ENCODE data around the gene SMPX.

SMPX gene

DNA sequence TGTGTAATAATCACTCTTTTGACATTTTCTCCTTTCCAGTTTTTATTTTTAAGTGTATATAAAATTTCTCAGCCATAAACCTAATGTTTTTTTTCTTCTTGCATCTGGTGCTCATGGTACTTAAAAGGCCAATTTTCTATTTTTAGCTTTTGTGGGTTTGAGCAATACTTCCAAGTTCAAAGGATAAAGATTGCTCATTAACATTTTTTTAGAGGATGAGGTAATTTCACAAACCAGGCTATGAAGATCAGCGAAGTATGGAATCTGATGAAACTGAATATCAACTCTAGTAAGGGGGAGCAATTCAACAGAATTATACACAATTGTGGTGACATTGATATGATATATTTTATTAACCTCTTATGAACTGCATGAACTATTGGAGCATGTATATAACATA, 74.0 kb downstream of the SMPX start:
- TF ChIP-seq, protein P1, sequence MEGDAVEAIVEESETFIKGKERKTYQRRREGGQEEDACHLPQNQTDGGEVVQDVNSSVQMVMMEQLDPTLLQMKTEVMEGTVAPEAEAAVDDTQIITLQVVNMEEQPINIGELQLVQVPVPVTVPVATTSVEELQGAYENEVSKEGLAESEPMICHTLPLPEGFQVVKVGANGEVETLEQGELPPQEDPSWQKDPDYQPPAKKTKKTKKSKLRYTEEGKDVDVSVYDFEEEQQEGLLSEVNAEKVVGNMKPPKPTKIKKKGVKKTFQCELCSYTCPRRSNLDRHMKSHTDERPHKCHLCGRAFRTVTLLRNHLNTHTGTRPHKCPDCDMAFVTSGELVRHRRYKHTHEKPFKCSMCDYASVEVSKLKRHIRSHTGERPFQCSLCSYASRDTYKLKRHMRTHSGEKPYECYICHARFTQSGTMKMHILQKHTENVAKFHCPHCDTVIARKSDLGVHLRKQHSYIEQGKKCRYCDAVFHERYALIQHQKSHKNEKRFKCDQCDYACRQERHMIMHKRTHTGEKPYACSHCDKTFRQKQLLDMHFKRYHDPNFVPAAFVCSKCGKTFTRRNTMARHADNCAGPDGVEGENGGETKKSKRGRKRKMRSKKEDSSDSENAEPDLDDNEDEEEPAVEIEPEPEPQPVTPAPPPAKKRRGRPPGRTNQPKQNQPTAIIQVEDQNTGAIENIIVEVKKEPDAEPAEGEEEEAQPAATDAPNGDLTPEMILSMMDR (IDR thresholded peaks at IDR 0.05; ENCODE audit: insufficient read depth, low read length, poor library complexity, severe bottlenecking) = no peak
- no peak for TF ChIP-seq EZH2phosphoT487 (conservative IDR thresholded peaks at IDR 0.05; ENCODE audit: low read length)
- Histone ChIP-seq H3K9ac (ENCODE audit: low read length) (no peak overlapping the region), H3K27me3 (ENCODE audit: low read length) (no peaks in the 10 kb centered on the region), H3K79me2 (ENCODE audit: insufficient read depth, low read length) (no peaks in the 10 kb centered on the region), H2AFZ (ENCODE audit: low read depth, low read length, severe bottlenecking) (no peak overlapping the region), H3K27ac (ENCODE audit: low read depth, low read length) (no peak overlapping the region), H3F3A (ENCODE audit: insufficient read depth) (no peaks in the 10 kb centered on the region), H4K20me1 (ENCODE audit: low read depth, low read length) (no peaks in the 10 kb centered on the region), H3K9me2 (replicated peaks; ENCODE audit: insufficient read depth, low read length) (no peaks in the 10 kb centered on the region), H3K4me2 (ENCODE audit: low read depth, low read length, poor library complexity, severe bottlenecking) (no peak overlapping the region), H3K9me3 (ENCODE audit: insufficient read depth, low read length) (no peaks in the 10 kb centered on the region), H3K36me3 (ENCODE audit: low read length) (no peaks in the 10 kb centered on the region), H3K4me3 (ENCODE audit: insufficient read depth, low read length, poor library complexity, severe bottlenecking) (no peak overlapping the region)

DNA sequence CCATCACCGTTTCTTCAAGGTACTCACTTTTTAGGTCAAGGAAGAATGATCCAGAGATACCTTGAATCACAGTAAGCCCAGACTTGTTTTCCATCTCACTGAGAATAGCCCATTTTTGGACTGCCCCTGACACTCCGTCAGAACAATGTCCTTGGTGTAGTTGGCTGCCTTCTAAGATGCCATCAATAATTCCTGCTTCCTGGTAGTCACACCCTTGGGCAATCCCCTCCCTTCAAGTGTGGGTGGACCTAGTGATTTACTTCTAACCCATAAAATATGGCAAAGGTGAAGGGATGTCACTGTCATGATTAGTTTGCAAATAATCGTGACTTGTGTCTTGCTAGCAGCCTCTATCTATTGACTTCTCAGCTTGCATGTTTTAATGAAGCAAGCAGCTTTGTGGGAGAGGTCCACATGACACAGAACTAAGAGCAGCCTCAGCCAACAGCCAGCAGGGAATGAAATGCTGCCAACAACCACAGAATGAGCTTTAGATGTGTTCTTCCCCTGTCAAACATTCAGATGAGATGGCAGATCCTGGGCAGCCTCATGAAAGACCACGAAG, 79.8 kb downstream of the SMPX start:
- no peaks in the 10 kb centered on the region for H3K79me2 ChIP-seq (ENCODE audit: insufficient read depth, low read length)
- no peaks in the 10 kb centered on the region for H3K36me3 ChIP-seq (ENCODE audit: low read length)
- no peak overlapping the region for H3K27ac ChIP-seq (ENCODE audit: low read depth, low read length)

GRCh38 chrX:21675931-21676330, 82.0 kb downstream of the SMPX start:
- no peak overlapping the region for H3K4me3 ChIP-seq (ENCODE audit: insufficient read depth, low read length, poor library complexity, severe bottlenecking)
- H3F3A ChIP-seq (ENCODE audit: insufficient read depth) = no peaks in the 10 kb centered on the region
- no peaks in the 10 kb centered on the region for H4K20me1 ChIP-seq (ENCODE audit: low read depth, low read length)
- no peak overlapping the region for H3K27ac ChIP-seq (ENCODE audit: low read depth, low read length)
- H3K36me3 ChIP-seq (ENCODE audit: low read length) = no peaks in the 10 kb centered on the region
- H3K9me2 ChIP-seq (replicated peaks; ENCODE audit: insufficient read depth, low read length) = no peaks in the 10 kb centered on the region
- TF ChIP-seq EZH2phosphoT487 (conservative IDR thresholded peaks at IDR 0.05; ENCODE audit: low read length) = no peak
- TF ChIP-seq, protein P1 (IDR thresholded peaks at IDR 0.05; ENCODE audit: insufficient read depth, low read length, poor library complexity, severe bottlenecking) = no peak
- H2AFZ ChIP-seq (ENCODE audit: low read depth, low read length, severe bottlenecking) = no peak overlapping the region
- H3K79me2 ChIP-seq (ENCODE audit: insufficient read depth, low read length) = no peaks in the 10 kb centered on the region
- no peak overlapping the region for H3K4me2 ChIP-seq (ENCODE audit: low read depth, low read length, poor library complexity, severe bottlenecking)
- H3K27me3 ChIP-seq (ENCODE audit: low read length) = no peaks in the 10 kb centered on the region
- H3K9ac ChIP-seq (ENCODE audit: low read length) = no peak overlapping the region
- no peaks in the 10 kb centered on the region for H3K9me3 ChIP-seq (ENCODE audit: insufficient read depth, low read length)

More for the DNA sequence above, 79.8 kb downstream of the SMPX start:
- no peak overlapping the region for H3K4me3 ChIP-seq (ENCODE audit: insufficient read depth, low read length, poor library complexity, severe bottlenecking)
- no peak overlapping the region for H3K4me2 ChIP-seq (ENCODE audit: low read depth, low read length, poor library complexity, severe bottlenecking)
- no peaks in the 10 kb centered on the region for H3K27me3 ChIP-seq (ENCODE audit: low read length)
- H3K9ac ChIP-seq (ENCODE audit: low read length) = no peak overlapping the region
- H3K9me3 ChIP-seq (ENCODE audit: insufficient read depth, low read length) = no peaks in the 10 kb centered on the region
- no peaks in the 10 kb centered on the region for H3F3A ChIP-seq (ENCODE audit: insufficient read depth)
- no peaks in the 10 kb centered on the region for H3K9me2 ChIP-seq (replicated peaks; ENCODE audit: insufficient read depth, low read length)
- no peaks in the 10 kb centered on the region for H4K20me1 ChIP-seq (ENCODE audit: low read depth, low read length)
- TF ChIP-seq EZH2phosphoT487 (conservative IDR thresholded peaks at IDR 0.05; ENCODE audit: low read length) = no peak
- TF ChIP-seq, protein P1 (IDR thresholded peaks at IDR 0.05; ENCODE audit: insufficient read depth, low read length, poor library complexity, severe bottlenecking) = no peak
- H2AFZ ChIP-seq (ENCODE audit: low read depth, low read length, severe bottlenecking) = no peak overlapping the region
